Loucy (cell line): ENCODE results near the gene PRRT3.

Experiments used
- H2AFZ ChIP-seq: fragments of 200-600 bp; sonication (generic); 2 replicates; pipeline ENCODE4 v1.6.0; 2016; ENCODE audit warnings: antibody characterized with exemption, mild to moderate bottlenecking, low read length, moderate library complexity
- H3F3A ChIP-seq: fragments of 200-600 bp; 2 replicates; pipeline ENCODE4 v1.6.0; 2016; ENCODE audit warnings: antibody characterized with exemption, low read depth, mild to moderate bottlenecking
- H3K27me3 ChIP-seq: fragments of 200-600 bp; sonication (generic); 2 replicates; pipeline ENCODE4 v1.6.1; 2014; ENCODE audit warnings: low read length, mild to moderate bottlenecking; ENCODE audit not compliant: insufficient read depth, poor library complexity, severe bottlenecking
- H3K36me3 ChIP-seq: fragments of 200-600 bp; sonication (generic); 2 replicates; pipeline ENCODE4 v1.6.1; 2016; ENCODE audit warnings: low read length; ENCODE audit not compliant: insufficient read depth
- H3K4me1 ChIP-seq: fragments of 200-600 bp; sonication (generic); 2 replicates; pipeline ENCODE4 v1.5.1; 2014; ENCODE audit warnings: low read length, mild to moderate bottlenecking; ENCODE audit not compliant: insufficient read depth, poor library complexity, severe bottlenecking
- H3K4me2 ChIP-seq: fragments of 200-600 bp; sonication (generic); 2 replicates; pipeline ENCODE4 v1.6.0; 2014; ENCODE audit warnings: antibody characterized with exemption, low read length, low read depth, mild to moderate bottlenecking; ENCODE audit not compliant: poor library complexity, severe bottlenecking
- H3K4me3 ChIP-seq: fragments of 200-600 bp; sonication (generic); 2 replicates; pipeline ENCODE4 v1.5.1; 2014; ENCODE audit warnings: low read length, mild to moderate bottlenecking, mixed read lengths; ENCODE audit not compliant: poor library complexity, severe bottlenecking
- H3K79me2 ChIP-seq: fragments of 200-600 bp; sonication (generic); 2 replicates; pipeline ENCODE4 v1.6.1; 2014; ENCODE audit warnings: low read length; ENCODE audit not compliant: insufficient read depth
- H3K9ac ChIP-seq: fragments of 200-600 bp; sonication (generic); 2 replicates; pipeline ENCODE4 v1.6.0; 2014; ENCODE audit warnings: mild to moderate bottlenecking, low read depth, low read length, moderate library complexity; ENCODE audit not compliant: poor library complexity, severe bottlenecking
- H3K9me2 ChIP-seq: fragments of 200-600 bp; sonication (generic); replicated peaks from 2 replicates; pipeline ENCODE4 v1.6.1; 2016; ENCODE audit warnings: low read depth, low read length, mixed read lengths
- H3K9me3 ChIP-seq: fragments of 200-600 bp; sonication (generic); 2 replicates; pipeline ENCODE4 v1.6.1; 2014; ENCODE audit warnings: mild to moderate bottlenecking, antibody characterized with exemption, low read length, low read depth; ENCODE audit not compliant: insufficient read depth
- H4K20me1 ChIP-seq: fragments of 200-600 bp; sonication (generic); 2 replicates; pipeline ENCODE4 v1.6.0; 2014; ENCODE audit warnings: antibody characterized with exemption, low read length, mild to moderate bottlenecking; ENCODE audit not compliant: insufficient read depth, poor library complexity, severe bottlenecking
- EZH2phosphoT487 ChIP-seq: fragments of 200-600 bp; IDR thresholded peaks from 2 replicates; pipeline ENCODE4 v1.6.1; 2018; ENCODE audit warnings: antibody characterized with exemption, mild to moderate bottlenecking, moderate library complexity, borderline replicate concordance
- TF ChIP-seq, protein P1 (sequence below): fragments of 200-600 bp; sonication (generic); conservative IDR thresholded peaks from 2 replicates; pipeline ENCODE4 v1.5.1; 2014; ENCODE audit warnings: mild to moderate bottlenecking, antibody characterized with exemption, low read length

The PRRT3 gene

DNA sequence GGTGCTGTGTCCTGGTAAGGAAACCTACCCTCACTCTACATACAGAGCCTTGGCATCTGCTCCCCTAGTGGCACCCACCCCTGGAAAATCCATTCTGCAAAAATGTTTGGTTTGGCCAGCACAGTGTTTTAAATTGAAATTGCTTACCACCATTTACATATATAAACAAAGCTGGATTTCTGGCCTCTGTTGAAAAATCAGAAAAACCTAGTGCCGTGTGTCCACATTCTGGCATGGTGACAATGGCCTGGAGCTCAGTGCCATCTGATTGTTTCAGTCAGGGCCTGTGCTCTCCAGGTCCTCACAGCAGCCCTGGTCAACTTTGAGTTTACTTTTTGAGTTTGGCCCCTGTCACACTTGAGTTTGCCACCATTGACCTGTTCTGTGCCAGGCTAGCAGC, 38.2 kb downstream of the PRRT3 start:
- Histone ChIP-seq H3K9me3 (no peaks in the 10 kb centered on the region), H3K4me3 (no peak overlapping the region), H3K36me3 (peaks cover 29% of the 10 kb centered on the region; the same call in 1 of the 2 replicates), H4K20me1 (no peaks in the 10 kb centered on the region), H3K9ac (no peak overlapping the region), H3K9me2 (no peaks in the 10 kb centered on the region), H3F3A (no peaks in the 10 kb centered on the region), H2AFZ (no peak overlapping the region), H3K4me2 (no peak overlapping the region), H3K79me2 (no peaks in the 10 kb centered on the region), H3K4me1 (peaks cover 11% of the 10 kb centered on the region), H3K27me3 (no peaks in the 10 kb centered on the region)
- TF ChIP-seq EZH2phosphoT487, result no peak
- TF ChIP-seq, protein P1, sequence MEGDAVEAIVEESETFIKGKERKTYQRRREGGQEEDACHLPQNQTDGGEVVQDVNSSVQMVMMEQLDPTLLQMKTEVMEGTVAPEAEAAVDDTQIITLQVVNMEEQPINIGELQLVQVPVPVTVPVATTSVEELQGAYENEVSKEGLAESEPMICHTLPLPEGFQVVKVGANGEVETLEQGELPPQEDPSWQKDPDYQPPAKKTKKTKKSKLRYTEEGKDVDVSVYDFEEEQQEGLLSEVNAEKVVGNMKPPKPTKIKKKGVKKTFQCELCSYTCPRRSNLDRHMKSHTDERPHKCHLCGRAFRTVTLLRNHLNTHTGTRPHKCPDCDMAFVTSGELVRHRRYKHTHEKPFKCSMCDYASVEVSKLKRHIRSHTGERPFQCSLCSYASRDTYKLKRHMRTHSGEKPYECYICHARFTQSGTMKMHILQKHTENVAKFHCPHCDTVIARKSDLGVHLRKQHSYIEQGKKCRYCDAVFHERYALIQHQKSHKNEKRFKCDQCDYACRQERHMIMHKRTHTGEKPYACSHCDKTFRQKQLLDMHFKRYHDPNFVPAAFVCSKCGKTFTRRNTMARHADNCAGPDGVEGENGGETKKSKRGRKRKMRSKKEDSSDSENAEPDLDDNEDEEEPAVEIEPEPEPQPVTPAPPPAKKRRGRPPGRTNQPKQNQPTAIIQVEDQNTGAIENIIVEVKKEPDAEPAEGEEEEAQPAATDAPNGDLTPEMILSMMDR, result no peak

GRCh38 chr3:9913601-9914000, 38.6 kb downstream of the PRRT3 start:
- no peak overlapping the region for H3K4me2 ChIP-seq
- no peaks in the 10 kb centered on the region for H3K27me3 ChIP-seq
- no peak overlapping the region for H2AFZ ChIP-seq
- H3K9ac ChIP-seq, result no peak overlapping the region
- no peaks in the 10 kb centered on the region for H3K79me2 ChIP-seq
- H3K9me3 ChIP-seq, result no peaks in the 10 kb centered on the region
- H3K4me3 ChIP-seq, result no peak overlapping the region
- no peaks in the 10 kb centered on the region for H3K9me2 ChIP-seq
- H3F3A ChIP-seq, result no peaks in the 10 kb centered on the region
- TF ChIP-seq, protein P1, result no peak
- peaks cover 29% of the 10 kb centered on the region; the same call in 1 of the 2 replicates for H3K36me3 ChIP-seq
- H4K20me1 ChIP-seq, result no peaks in the 10 kb centered on the region
- H3K4me1 ChIP-seq, result peaks cover 11% of the 10 kb centered on the region

DNA sequence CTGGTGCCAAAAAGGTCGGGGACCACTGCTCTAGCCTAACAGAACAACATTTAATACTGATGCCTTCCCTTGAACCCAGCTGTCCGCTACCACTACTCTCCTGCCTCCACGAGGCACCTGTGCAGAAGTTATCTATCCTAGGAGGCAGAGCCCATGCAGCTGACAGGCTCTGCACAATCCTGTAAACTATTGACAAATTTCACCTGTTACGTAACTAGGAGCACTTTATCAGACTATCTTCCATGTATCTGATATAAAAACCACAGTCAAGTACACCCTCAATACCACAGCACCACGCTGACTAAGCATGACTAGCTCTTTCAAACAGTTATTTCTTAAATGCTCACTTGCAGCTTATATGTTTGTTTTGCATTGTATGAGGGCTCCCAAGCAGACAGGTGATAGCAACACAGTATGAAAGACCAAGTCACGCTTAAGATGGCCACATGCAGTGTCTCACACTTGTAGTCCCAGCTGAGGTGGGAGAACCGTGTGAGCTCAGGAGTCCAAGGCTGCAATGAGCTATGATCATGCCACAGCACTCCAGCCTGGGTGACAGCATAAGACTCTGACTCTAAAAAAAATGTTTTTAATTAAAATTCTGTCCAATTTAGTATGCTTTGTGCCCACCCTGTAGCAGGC, 39.8 kb downstream of the PRRT3 start:
- H4K20me1 ChIP-seq, result no peaks in the 10 kb centered on the region
- no peak overlapping the region for H3K4me3 ChIP-seq
- peaks cover 29% of the 10 kb centered on the region; the same call in 1 of the 2 replicates for H3K36me3 ChIP-seq
- no peak for TF ChIP-seq EZH2phosphoT487
- TF ChIP-seq, protein P1, result no peak
- peak overlapping the region; percentile 3 for H3K4me2 ChIP-seq
- no peak overlapping the region for H2AFZ ChIP-seq
- H3K27me3 ChIP-seq, result no peaks in the 10 kb centered on the region
- no peaks in the 10 kb centered on the region for H3K79me2 ChIP-seq
- H3F3A ChIP-seq, result no peaks in the 10 kb centered on the region
- no peaks in the 10 kb centered on the region for H3K9me2 ChIP-seq
- H3K9ac ChIP-seq, result no peak overlapping the region
- peaks cover 11% of the 10 kb centered on the region for H3K4me1 ChIP-seq
- no peaks in the 10 kb centered on the region for H3K9me3 ChIP-seq
